Osteocyte (in vitro differentiated cells): ENCODE measurements around the gene TARM1. TPM values are rescaled to one million over a fixed set of nuclear protein-coding genes. Genes with fewer than 3 reads are reported as not detected.
A peak's percentile ranks its signal among the peaks of the same experiment; 100 is the strongest.

ENCODE experiments used
- DNase-seq: peaks from one replicate; pipeline ENCODE4 v3.0.0; 2021; ENCODE audit warnings: mixed read lengths; ENCODE audit not compliant: unreplicated experiment; ENCODE audit errors: extremely low spot score
- H3K27ac Mint-ChIP-seq: one replicate; pipeline ENCODE4 v1.8.0; 2021; ENCODE audit warnings: mild to moderate bottlenecking, mixed read lengths; ENCODE audit not compliant: unreplicated experiment
- H3K27me3 Mint-ChIP-seq: one replicate; pipeline ENCODE4 v1.8.0; 2021; ENCODE audit warnings: mixed read lengths; ENCODE audit not compliant: unreplicated experiment
- H3K36me3 Mint-ChIP-seq: one replicate; pipeline ENCODE4 v1.8.0; 2021; ENCODE audit warnings: mixed read lengths; ENCODE audit not compliant: unreplicated experiment
- H3K4me1 Mint-ChIP-seq: one replicate; pipeline ENCODE4 v1.8.0; 2021; ENCODE audit warnings: mixed read lengths; ENCODE audit not compliant: unreplicated experiment
- H3K4me3 Mint-ChIP-seq: one replicate; pipeline ENCODE4 v1.8.0; 2021; ENCODE audit warnings: mild to moderate bottlenecking, moderate library complexity, mixed read lengths; ENCODE audit not compliant: unreplicated experiment
- H3K9me3 Mint-ChIP-seq: one replicate; pipeline ENCODE4 v1.8.0; 2021; ENCODE audit warnings: mixed read lengths; ENCODE audit not compliant: unreplicated experiment
- total RNA-seq: library from RNA; stranded (reverse); gene quantifications from 2 replicates; pipeline ENCODE4 v1.2.1, GENCODE V29; 2021
- TF ChIP-seq, protein P1 (sequence below): fragments of 200-600 bp; sonication (generic); IDR thresholded peaks from 2 replicates; pipeline ENCODE4 v1.5.0; 2021; ENCODE audit warnings: antibody characterized with exemption, mild to moderate bottlenecking, moderate library complexity

TARM1 gene
- total RNA-seq, 1 donor from 2014 or later: not detected

DNA sequence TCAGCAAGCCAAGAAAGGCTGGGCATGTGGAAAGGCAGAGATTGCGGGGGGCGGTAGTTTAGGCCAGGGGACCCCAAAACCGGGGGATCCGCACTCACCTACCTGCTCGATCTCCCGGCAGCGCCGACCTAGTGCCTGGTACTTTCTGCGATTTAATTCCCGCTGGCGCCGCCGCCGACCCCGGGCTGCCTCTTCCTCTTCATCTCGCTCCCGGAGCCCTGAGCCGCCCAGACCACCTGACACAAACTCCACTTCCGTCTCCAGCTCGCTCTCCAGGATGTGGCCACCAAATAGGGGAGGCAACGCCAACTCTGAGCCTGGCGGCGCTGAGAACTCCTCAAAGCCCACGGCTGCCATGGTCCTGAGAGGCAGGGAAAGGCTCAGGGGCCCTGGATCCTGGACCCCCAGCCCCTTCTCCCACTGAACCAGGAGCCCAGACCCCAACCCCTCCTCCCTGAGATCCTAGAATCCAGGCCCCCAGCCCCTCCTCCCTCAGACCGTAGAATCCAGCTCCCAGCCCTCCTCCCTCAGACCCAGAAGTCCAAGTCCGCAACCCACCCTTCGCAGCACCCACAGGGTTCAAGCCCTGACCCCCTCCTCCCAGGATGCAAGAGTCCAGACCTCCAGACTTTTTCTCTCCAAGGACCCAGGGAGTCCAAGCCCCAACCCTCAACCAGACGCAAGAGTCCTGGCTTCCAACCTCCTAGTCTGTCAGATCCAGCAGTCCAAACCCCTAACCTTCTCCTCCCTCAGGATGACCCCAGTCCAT lies 33.4 kb upstream of the TARM1 start:
- TF ChIP-seq, protein P1, sequence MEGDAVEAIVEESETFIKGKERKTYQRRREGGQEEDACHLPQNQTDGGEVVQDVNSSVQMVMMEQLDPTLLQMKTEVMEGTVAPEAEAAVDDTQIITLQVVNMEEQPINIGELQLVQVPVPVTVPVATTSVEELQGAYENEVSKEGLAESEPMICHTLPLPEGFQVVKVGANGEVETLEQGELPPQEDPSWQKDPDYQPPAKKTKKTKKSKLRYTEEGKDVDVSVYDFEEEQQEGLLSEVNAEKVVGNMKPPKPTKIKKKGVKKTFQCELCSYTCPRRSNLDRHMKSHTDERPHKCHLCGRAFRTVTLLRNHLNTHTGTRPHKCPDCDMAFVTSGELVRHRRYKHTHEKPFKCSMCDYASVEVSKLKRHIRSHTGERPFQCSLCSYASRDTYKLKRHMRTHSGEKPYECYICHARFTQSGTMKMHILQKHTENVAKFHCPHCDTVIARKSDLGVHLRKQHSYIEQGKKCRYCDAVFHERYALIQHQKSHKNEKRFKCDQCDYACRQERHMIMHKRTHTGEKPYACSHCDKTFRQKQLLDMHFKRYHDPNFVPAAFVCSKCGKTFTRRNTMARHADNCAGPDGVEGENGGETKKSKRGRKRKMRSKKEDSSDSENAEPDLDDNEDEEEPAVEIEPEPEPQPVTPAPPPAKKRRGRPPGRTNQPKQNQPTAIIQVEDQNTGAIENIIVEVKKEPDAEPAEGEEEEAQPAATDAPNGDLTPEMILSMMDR: no peak
- H3K9me3 Mint-ChIP-seq: no peaks in the 10 kb centered on the region
- no peaks in the 10 kb centered on the region for H3K27me3 Mint-ChIP-seq
- no peak for DNase-seq
- H3K36me3 Mint-ChIP-seq: peaks cover 8% of the 10 kb centered on the region
- peak overlapping the region; percentile 84 for H3K4me3 Mint-ChIP-seq
- peak overlapping the region; percentile 97 for H3K27ac Mint-ChIP-seq
- H3K4me1 Mint-ChIP-seq: peaks cover 22% of the 10 kb centered on the region

DNA sequence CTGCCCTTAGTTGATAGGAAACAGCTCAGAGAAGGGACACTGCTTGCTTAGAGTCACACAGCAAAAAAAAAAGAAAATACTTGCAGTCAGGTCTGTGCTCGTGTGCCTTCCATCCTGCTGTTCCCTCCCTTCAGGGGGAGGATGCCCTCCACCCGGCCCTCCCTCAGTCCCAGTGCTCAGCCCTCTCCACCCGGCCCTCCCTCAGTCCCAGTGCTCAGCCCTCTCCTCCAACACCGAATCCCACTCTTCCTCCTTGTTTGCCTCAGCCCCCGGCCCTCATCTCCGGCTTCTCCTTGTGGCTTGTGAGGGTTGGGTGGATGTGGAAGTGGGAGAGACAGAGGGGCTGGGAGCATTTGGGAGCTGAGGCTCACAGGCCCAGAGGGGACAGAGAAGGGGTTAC lies 28.5 kb upstream of the TARM1 start:
- Mint-ChIP-seq H3K9me3 (no peaks in the 10 kb centered on the region), H3K4me3 (no peak overlapping the region), H3K4me1 (peaks cover 7% of the 10 kb centered on the region), H3K27ac (no peak overlapping the region), H3K36me3 (peaks cover 22% of the 10 kb centered on the region), H3K27me3 (no peaks in the 10 kb centered on the region)
- no peak for DNase-seq
- TF ChIP-seq, protein P1: no peak

DNA sequence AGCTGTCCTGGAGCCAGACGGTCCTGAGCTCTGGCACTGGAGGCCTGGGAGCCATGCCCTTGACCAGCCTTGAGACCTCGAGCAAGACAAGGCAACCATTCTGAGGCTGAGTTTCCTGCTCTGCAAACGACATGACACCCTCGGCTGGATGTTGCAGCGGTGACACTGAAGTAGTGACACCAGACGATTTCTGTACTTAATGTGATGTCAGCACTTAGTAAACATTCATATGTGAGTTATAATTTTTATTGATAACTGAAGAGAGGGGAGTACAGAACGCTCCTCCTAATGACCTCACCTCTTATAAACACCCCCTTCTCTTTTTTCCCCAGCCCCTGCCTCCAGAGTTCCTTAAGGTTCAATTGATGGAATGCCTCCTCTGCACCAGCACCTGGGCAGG lies 27.3 kb upstream of the TARM1 start:
- Mint-ChIP-seq H3K9me3 (no peaks in the 10 kb centered on the region), H3K4me1 (peaks cover under 1% of the 10 kb centered on the region), H3K36me3 (peaks cover 22% of the 10 kb centered on the region), H3K27me3 (no peaks in the 10 kb centered on the region), H3K27ac (no peak overlapping the region), H3K4me3 (no peak overlapping the region)
- no peak for DNase-seq
- TF ChIP-seq, protein P1: no peak

DNA sequence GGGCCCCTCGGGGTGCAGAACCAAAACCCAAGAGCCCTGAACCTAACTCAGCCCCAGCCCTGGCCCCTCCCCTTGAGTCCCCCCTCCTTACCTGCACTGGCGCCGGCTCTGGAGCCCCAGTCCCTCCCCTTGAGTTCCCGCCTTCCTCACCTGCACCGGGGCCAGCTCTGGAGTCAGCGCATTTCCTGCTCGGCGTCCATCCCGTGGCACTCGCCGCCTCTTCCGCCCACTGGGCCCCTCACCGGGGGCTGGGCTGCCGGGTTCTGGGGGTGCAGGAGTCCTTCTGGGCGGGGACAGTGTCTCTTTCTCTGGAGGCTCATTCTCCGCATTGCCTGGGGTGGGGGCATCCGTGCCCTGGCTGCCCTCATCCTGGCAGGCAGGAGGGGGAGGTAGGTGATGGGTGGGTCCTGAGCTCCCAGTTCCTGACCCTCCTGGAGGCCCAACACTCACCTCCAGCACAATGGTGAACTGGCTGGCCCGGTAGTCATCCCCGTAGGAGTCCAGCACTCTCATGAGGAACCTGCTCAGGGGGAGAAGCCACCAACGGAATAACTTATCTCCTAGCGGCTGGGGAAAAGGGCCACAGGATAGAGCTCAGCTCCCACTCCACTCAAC lies 26.8 kb upstream of the TARM1 start:
- Mint-ChIP-seq H3K9me3 (no peaks in the 10 kb centered on the region), H3K36me3 (peaks cover 22% of the 10 kb centered on the region), H3K4me3 (no peak overlapping the region), H3K27me3 (no peaks in the 10 kb centered on the region), H3K4me1 (peaks cover 4% of the 10 kb centered on the region), H3K27ac (no peak overlapping the region)
- DNase-seq: no peak
- TF ChIP-seq, protein P1: no peak

DNA sequence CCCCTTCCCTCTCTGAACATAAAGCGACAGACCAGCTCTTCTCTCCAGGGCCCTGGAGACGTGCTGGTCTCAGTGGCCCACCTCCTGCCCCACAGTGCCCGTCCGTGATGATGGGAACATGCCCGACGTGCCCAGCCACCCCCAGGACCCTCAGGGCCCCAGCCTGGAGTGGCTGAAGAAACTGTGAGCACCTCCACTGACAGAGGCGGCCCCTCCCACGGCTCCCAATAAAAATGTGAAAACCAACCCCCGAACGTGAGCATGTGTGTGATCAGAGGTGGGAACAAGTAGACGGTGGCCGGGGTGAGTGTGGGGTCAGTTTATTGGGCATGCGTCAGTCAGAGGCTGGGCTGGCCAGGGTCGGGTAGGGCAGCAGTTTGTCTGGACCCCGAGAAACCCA lies 25.6 kb upstream of the TARM1 start:
- Mint-ChIP-seq H3K27me3 (no peaks in the 10 kb centered on the region), H3K27ac (no peak overlapping the region)

More for the DNA sequence above, 25.6 kb upstream of the TARM1 start:
- Mint-ChIP-seq H3K4me1 (peaks cover 9% of the 10 kb centered on the region), H3K36me3 (peaks cover 22% of the 10 kb centered on the region), H3K9me3 (no peaks in the 10 kb centered on the region), H3K4me3 (no peak overlapping the region)
- TF ChIP-seq, protein P1: no peak
- DNase-seq: no peak
